ENCODE results near the gene HAAO.
A peak's percentile ranks its signal among the peaks of the same experiment; 100 is the strongest.
"Not testable (repeated sequence)": the region's sequence is repeated elsewhere in the genome, so short reads cannot be mapped to it uniquely, and the experiment has no call there.

Gene HAAO

DNA sequence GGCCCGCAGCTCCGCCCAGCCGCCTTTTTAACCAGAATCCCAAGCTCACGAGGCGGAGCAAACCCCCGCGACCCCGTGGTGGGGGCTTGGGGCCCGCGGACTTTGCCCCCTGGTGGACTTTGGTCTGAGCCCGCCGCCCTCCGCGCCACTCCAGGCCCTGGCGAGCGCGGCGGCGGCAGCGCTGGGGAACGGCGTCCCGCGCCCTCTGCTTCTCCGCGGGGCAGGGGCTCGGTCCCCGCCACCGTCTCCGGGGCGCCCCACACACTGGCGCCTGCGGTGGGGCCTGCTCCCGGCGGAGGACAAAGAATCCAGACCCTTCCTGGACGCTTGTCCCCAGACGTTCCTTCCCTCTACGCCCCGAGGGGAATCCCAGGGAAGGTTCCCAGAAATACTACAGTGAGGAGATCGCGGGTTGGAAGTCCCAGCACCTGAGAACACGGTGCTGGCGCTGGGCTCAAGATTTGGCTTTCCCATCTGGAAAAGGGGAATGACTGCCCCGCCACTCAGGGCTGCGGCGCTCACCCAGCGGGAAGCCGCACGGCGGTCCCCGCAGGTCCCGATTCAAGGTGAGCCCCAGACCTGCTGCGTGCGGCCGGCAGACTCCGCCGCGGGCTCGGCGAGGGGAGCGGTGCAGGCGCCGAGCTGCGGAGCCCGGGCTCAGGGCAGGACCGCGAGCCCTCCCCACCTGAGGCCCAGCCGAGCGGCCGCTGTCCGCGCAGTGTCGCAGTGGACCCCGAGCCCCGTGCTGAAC is at the start of gene HAAO:
Gene HAAO, minus strand, starts transcription at position 1 of the 751 bp plus-strand sequence. CDS start 47 bp downstream, outside the sequence.
- no peak for DNase-seq (ENCODE audit: low read depth)

DNA sequence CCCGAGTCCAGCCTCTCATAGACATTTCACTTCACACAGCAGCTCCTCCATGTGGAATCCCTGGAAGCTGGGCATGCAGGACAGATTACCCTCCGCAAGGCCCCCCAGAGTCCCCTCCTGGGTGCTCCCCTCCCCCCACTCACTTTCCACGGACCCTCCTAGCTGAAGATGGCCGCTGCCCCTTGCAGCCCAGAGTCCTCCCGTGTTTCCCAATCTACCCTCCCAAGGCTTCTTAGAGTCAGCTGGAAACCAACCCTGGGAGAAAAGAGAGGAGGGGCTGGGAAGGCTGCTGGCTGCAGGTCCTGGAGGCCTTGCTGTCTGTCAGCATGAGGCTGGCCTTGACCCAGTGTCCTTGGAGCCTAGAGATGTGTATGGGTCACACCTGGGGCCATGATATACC is 49.0 kb upstream of the HAAO start:
- DNase-seq (ENCODE audit: low read depth), result no peak

DNA sequence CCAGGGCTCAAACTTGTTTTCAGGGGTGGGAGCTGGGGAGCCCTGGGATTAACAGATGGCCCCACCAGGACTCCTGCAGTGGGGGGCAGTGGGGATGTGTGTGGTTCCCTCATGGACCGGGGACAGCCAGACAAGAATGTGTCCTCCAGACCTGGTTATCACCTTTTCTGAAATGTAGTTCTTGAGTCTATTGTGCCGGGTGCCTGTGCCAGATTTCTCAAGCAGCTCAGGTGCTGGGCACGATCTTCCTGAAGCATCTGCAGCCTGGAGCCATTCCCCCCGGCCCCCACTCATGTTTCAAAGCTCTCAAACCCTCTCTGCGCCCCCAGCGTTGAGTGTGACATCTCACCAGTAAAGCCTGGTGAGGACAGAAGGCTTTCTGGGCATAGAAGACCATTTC is 48.4 kb upstream of the HAAO start:
- DNase-seq (ENCODE audit: low read depth), result no peak

DNA sequence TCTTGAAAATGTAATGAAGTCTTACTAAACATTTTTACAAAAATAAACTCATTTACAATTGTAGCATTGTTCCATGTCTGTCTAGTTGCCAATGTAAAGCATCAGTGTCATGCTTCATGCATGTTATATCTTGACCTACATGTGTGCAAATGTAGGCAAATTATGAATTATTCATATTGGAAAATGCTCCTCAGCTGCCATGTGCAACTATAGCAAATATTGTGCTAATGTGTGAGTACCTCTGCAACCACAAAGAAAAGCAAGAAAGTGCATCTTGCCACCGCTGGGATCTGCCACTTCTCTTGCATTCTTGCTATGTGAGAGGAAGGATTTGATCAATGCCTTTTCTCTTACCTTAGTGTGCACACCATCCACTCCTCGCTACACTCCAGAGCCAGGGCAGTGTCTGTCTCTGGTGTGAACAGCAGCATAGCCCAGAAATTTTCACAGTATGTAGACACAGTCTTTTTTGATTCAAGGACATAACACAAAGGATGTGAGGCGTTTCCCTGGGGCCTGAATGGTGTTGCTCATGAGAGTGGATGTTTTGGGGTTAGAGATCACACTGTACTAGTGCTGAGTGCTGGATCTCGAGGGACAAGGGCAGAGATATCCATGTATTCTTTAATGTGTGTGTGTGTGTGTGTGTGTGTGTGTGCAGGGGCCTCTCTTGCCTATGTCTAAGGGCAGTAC is 47.6 kb upstream of the HAAO start:
- DNase-seq (ENCODE audit: low read depth), result peak; percentile 22

DNA sequence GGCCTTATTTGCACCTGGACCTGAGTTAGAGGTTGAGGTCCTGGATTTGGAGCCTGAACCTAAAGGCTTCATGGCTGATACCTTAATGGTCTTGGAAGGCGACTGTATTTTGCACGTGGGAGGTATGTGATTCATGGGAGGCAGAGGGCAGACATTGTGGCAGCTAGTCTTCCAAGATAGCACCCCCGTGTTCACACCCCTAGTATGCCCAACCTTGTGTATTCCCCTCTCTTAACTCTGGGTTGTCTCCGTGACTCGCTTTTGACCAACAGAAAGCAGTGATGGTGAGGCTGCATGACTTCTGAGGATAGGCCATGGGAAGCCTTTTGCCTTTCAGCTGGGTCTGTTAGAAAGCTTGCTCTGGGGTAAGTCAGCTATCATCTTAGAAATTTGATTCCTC is 45.8 kb upstream of the HAAO start:
- DNase-seq (ENCODE audit: low read depth), result no peak

DNA sequence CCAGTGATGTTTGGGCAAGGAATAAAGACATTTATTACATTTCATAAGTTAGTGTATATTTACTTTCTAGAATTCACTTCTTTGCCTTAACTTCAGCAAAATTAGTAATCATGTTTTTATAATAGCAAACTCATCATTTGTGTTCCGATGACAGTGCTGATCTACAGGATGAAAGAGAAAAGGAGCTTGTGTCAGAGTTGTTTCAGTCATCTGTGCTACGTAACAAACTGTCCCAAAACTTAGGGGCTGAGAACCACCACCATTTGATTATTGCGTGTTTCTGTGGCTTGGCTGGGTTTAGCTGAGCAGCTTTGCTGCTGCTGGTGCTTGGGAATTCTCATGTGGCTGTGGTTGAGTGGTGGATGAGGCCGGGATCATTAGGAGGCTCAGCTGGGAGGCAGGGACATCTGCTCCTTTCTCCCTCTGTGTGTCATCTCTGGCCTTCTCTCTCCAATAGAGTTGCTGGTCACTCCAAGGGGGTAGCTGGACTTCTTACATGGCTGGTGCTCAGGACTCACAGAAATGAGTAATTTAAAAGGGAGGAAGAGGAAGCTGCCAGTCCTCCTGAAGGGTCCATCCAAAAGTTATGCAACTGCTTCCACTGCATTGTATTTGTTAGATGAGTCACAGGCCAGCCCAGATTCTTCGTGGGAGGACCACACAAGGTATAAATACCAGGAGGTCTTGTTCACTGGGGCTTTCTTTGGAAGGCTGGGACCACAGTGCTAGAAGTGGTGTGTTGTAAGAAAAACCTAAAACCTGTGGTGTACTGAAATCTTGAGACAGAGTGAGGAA is 43.4 kb upstream of the HAAO start:
- peak; percentile 95 for DNase-seq (ENCODE audit: low read depth)

DNA sequence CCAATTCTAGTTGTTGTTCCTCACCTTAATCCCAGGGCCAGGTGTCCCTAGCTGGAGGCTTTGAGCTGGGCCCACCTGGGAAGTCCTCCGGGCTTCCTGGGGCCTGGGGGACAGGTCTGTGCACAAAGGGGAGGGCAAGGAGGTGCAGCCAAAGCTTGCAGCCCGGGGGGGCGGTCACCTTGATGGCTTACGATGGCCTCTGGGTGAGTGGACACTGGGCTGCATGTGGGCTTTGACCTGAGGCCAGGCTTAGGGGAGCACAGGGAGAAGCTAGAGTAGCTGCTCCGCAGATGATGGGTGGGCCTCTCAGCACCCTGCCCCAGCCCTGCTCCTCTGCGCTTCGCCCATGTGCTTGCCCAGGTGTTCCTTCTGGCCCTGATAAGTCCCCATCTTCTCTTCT is 41.8 kb upstream of the HAAO start:
- no peak for DNase-seq (ENCODE audit: low read depth)

DNA sequence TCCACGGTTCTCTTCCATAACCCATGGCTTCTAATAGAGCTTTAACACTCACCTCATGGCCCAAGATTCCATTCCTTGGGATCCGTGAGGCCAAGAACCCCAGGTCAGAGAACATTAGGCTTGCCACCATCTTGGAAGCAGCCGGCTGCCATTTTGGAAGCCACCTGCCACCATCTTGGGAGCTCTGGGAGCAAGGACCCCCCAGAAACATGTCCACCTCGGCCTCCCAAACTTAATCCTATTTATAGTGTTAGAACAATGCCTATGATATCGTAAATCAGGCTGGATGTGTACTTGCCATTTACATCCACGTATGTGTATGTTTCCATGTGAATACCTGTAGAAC is 39.9 kb upstream of the HAAO start:
- no peak for DNase-seq (ENCODE audit: low read depth)

DNA sequence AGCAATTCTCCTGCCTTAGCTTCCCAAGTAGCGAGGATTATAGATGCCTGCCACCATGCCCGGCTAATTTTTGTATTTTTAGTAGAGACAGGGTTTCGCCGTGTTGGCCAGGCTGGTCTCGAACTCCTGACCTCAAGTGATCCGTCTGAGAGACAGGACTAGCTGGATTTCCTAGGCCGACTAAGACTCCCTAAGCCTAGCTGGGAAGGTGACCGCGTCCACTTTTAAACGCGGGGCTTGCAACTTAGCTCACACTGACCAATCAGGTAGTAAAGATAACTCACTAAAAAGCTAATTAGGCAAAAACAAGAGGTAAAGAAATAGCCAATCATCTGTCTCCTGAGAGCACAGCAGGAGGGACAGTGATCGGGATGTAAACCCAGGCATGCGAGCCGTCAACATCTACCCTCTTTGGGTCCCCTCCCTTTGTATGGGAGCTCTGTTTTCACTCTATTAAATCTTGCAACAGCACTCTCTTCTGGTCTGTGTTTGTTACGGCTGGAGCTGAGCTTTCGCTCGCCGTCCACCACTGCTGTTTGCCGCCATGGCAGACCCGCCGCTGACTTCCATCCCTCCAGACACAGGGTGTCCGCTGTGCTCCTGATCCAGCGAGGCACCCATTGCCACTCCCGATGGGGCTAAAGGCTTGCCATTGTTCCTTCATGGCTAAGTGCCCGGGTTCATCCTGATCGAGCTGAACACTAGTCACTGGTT is 39.3 kb upstream of the HAAO start:
- DNase-seq (ENCODE audit: low read depth), result not testable (repeated sequence)

DNA sequence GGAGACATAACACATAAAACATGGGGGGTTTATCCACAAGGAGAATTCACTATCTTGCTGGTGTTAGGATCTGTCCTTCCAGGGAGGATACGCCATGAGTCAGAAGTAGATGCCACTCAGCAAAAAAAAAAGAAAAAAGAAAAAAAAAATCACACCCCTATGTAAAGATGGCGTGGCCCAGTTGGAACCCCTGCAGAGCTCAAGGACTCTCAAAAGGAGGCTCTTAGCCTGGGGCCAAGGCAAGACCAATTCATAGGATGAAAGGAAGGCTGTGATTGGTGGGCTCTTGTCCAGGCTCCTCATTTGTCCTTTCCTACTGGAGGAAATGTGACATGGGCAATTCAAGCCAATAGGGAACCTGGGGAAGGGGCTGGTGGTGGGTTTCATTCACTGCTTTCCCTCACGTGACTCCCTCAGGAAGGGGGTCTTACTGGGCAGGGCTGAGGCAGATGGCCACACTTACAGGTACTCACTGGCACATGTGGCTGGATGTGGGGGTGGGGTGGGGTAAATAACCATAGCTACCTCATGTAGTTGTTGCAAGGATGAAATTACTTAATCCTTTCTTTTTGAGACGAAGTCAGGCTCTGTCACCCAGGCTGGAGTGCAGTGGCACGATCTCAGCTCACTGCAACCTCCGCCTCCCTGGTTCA is 38.7 kb upstream of the HAAO start:
- DNase-seq (ENCODE audit: low read depth), result no peak

DNA sequence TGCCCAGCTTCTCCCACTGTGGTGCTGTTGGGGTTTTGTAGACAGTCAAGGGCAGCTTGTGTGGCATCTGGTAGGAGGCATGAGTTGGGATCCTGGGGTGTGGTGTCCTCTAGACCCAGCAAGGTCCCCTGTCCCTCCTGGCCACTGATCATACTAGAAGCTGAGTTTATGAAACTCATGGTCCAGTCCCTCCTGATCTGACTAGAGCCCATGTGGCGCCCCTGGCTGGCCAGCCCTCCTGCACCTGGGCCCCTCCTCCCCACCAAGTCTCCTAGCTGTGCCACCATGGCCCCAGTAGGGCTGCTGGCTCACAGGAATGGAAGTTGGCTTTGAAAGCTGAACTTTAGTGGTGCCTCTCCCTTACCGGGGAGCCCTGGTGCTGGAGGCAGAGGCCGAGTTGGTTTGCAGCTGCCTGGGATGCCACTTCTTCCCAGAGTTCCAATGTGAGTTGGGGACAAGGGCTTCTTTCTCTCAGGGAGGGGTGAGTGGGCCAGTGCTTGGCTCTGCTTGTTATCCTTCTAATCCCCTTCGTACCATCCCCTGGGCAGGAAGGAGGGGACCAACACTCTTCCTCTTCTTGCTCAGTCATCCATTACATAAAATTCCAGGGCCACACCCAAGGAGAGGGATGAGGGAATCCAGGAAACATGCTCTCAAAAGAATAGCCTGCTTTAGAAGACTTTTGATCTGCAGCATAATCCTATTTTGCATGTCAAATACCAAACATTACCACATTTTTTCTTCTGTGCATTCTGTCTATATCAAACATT is 37.5 kb upstream of the HAAO start:
- DNase-seq (ENCODE audit: low read depth), result no peak

DNA sequence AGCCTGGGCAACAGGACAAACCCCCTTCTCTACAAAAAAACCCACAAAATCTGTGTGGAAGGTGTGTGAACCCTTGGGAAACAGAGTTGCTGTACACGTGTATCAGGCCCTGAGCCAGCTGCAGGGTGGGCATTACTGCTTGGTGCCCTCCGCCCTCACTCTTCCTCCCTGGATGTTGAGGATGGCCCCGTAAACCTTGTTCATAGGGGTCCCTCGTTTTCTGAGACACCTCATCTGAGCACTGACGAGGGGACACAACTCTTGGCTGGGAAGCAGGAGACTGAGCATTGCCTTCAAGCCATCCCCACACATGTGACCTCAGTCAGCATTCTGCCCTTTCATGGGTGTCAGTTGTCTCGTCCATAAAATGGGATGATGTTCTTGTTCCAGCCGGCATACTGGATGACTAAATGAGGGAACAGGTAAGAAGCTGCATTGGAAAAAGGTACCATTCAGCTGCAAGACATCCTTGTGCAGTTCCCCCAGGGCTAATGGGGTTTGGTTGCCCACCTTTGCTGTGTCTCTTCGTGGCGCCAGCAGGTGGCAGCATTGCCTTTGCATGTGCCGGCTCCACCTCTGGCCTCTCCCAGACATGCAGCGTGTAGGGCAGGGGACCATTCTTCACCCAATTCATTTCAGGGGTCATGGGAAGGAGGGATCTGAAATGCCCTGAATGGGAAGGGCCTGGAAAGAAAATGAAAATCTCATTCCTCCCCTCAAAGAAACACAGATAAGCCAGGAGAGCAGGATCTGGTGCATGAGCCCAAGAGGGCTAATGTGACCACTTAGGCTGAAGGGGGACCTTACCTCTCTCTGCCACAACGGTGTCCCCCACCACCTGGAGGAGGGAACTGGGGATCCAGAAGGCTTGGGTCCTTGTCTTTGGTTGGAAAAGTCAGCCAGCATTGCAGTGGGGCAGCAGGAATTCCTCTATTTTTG is 36.4 kb upstream of the HAAO start:
- DNase-seq (ENCODE audit: low read depth), result peak; percentile 32

DNA sequence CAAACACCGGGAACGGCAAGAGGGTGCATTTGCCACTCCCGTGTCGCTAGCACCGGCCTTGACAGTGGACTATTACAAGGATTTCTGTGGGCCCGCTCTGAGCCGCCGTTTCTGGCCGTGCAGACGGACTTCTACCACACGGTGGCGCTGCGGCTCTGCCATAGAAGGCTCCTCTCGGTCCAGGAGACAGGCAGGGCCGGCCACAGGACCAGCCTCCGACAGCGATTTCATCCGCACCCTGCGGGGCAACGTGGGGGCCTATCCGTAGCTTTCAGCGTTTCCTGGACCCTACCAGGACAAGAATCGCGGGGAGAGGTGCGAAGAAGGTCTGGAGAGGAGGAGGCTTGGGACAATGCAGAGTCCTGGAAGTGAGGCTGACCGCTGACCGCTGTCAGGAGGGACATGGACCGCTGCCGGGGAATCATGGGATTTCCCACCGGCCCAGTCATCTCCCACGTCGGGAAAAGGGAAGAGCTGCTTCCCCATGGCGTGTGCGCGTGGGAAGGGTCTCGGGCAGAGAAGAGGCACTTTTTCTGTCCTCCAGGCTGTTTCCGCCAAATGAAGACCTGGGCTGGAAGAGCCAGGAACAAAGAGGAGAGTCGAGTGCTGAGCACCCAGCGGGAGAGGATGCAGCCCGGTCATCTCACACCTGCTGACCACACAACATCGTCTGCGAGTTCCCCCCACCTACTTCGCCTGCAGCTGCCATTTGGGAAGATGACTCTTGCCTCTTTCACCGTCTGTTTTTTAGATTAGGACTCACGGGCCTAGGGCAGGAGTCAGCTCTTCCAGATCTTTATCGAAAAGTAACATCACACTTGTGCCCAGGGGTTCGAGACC is 35.5 kb upstream of the HAAO start:
- DNase-seq (ENCODE audit: low read depth), result peak; percentile 68

DNA sequence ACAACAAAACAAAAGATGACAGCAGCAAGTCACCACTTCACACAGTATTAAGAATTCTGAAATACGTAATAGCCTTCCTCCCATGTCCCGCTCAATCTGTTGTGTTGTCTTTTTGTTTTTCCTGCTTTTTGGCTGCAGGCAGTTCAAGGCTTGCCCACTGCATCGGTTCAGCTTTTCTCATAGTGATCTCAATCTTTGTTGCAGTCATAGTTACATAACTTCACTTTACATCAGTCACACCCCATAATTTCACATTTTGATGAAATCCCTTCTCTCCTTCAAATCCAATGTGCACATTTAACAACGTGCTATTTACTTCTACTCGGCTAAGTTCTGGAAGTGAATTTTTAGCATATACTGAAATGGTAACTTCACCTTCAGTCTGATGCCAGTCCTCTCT is 33.8 kb upstream of the HAAO start:
- no peak for DNase-seq (ENCODE audit: low read depth)

DNA sequence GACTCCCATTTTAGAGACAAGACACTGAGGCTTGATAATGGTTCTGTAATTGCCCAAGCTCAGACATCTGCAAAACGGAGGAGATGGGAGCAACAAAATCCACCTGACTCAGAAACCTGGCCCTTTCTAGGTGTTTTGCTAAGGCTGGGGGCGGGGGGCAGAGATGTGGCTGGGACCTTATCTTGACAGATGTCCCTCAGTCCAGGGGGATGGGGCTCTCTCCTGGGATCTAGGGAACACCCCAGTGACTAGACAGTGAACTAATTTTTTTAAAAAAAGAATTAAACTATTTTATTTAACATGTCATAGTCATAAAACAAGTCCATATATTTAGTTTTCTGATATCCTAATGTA is 32.0 kb upstream of the HAAO start:
- DNase-seq (ENCODE audit: low read depth), result no peak

DNA sequence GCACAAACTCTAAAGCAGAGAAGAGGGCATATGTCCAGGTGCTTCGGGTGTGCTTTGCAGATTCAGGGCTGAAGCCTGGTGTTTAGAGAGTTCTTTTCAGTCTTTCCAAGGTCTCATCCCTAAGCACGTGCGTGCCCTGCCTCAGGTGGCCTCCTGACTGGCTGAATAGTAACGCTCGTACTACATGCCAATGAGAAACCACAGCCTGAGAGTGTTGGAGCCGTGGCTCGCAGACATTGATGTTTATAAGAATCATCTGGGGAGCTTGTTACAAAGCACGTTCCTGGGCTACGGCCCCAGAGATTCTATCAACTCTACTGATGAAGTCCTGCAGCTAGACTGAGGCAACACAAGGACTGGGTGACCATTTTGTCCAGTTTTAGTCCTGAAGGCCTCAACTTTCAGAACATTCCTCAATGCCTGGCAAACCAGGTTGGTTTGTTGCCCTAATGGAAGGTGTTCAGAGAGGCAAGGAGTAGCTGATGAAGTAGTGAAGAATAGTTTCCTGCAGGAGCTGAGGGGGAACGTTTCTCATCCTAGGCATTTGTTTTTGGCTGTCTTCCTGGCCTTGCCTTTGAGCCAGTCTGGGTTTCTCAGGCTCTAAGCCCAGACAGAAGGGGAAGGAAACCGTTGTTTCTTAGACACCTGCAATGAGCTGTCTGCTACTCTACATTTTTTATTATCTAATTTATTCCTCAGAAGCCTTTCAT is 31.5 kb upstream of the HAAO start:
- DNase-seq (ENCODE audit: low read depth), result no peak

DNA sequence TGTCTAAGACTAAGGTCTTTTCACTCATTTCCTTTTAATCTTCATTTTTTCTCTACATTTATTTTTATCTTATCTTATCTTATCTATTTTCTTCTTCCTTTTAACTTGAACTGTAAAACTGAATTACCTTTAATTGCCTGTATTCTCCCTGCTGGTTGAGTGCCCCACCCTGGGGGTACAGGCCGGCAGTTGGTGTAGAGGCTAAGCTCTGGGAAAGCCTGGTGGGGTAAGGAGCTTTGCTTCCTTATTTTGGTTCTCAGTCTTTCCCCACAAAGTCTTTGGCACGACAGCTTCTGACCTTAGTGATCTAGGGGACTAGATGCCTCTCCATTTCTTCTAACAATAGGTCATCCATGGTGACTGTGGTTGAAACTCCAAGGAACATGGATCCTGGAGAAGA is 26.8 kb upstream of the HAAO start:
- no peak for DNase-seq (ENCODE audit: low read depth)

DNA sequence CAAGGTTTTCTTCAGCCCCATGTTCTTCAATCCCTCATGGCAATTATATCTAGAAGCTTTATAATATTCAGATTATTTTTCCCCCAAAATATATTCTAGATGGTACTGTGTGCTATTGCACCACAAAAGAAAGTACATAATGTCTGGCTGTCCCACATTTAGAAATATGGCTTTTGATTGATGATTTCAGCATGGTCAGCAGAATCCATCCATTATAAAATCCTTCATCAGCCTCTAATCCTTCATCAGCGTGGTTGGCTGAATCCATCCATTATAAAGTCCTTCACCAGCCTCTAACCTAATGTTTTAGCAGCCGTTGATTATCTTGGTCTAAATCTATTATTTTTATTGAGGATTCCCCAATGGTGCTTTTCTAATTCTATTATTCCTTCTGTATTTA is 23.3 kb upstream of the HAAO start:
- DNase-seq (ENCODE audit: low read depth), result no peak

DNA sequence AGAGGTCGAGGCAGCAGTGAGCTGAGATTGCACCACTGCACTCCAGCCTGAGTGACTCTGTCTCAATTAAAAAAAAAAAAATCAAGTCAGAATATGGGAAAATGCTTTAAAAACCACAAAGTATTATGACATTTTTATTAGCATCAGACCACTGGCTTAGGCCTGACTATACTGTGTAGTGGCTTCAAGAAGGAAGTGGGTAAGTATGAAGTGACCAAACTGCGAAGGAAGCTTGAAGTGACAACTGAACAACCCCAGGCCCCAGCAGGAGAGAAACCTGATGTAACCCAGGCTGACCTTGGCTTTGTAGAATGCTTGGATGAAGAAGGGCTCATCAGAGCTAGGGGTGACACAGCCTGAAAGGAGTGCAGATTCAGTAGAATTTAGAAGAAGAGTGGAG is 21.4 kb upstream of the HAAO start:
- no peak for DNase-seq (ENCODE audit: low read depth)

All from stromal cell of bone marrow (primary cell).